ENCODE measurements around the gene NDUFS7. TPM values are rescaled to one million over a fixed set of nuclear protein-coding genes. Genes with fewer than 3 reads are reported as not detected.

NDUFS7 gene
- total RNA-seq, 1 experiment from 2014 or later, result 83.9 TPM

DNA sequence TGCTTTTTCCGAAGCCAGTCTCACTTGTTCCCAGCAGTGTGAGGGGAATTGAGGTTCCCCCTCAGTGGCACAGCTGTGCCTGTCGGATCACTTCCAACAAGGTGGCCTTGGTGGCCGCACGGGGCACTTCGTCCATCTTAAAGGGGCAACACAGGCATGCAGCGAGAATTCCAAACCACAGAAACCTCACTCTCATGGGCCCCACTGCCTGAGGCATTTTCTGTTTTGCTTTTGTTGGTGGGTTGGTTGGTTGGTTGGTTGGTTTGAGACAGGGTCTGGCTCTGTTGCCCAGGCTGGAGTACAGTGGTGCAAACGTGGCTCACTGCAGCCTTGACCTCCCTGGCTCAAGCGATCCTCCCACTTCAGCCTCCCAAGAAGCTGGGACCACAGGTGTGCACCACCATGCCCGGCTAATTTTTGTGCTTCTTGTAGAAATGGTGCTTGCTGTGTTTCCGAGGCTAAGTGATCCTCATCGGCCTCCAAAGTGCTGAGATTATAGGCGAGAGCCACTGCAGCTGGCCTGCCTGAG is 3.7 kb upstream of the NDUFS7 start:
- no peak overlapping the region for H3T11ph ChIP-seq (ENCODE audit: low read length)
- no peak overlapping the region for H3K4ac ChIP-seq (ENCODE audit: low read depth, low read length)
- H4K8ac ChIP-seq (replicated peaks; ENCODE audit: insufficient read length, low read depth, low read length), result no peak overlapping the region
- no peak overlapping the region for H4K91ac ChIP-seq (ENCODE audit: insufficient read length, low read depth, low read length)
- no peak overlapping the region for H2BK120ac ChIP-seq (ENCODE audit: low read depth, low read length, poor library complexity, severe bottlenecking)
- no peak for DNase-seq
- no peak overlapping the region; the same call in 1 of the 2 replicates for H3K14ac ChIP-seq (ENCODE audit: insufficient read depth, low read length)
- H3K18ac ChIP-seq (ENCODE audit: insufficient read length, low read depth, low read length), result no peak overlapping the region
- no peaks in the 10 kb centered on the region for H4K20me1 ChIP-seq (ENCODE audit: control insufficient read depth, insufficient read depth, insufficient read length)
- Mint-ChIP-seq H3K9me3 (peaks cover 3 to 5% of the 10 kb centered on the region in 2 experiments; a peak in 2 of 5 replicates), H3K36me3 (ENCODE audit: insufficient read depth in 1 of 3, low read depth in 3 of 3) (peaks cover 10 to 20% (median 11%) of the 10 kb centered on the region in 3 experiments), H3K27me3 (ENCODE audit: low read depth) (peaks cover 3% of the 10 kb centered on the region), H3K4me3 (no peak overlapping the region; a peak in 1 of 5 replicates), H3K27ac (no peak overlapping the region), H3K4me1 (peaks cover 13 to 20% of the 10 kb centered on the region in 2 experiments)
- no peak overlapping the region for H2BK15ac ChIP-seq (ENCODE audit: low read depth, low read length)
- peaks cover 3% of the 10 kb centered on the region; the same call in 1 of the 2 replicates for H3K79me2 ChIP-seq (ENCODE audit: insufficient read depth, low read length)
- TF ChIP-seq, protein P1, sequence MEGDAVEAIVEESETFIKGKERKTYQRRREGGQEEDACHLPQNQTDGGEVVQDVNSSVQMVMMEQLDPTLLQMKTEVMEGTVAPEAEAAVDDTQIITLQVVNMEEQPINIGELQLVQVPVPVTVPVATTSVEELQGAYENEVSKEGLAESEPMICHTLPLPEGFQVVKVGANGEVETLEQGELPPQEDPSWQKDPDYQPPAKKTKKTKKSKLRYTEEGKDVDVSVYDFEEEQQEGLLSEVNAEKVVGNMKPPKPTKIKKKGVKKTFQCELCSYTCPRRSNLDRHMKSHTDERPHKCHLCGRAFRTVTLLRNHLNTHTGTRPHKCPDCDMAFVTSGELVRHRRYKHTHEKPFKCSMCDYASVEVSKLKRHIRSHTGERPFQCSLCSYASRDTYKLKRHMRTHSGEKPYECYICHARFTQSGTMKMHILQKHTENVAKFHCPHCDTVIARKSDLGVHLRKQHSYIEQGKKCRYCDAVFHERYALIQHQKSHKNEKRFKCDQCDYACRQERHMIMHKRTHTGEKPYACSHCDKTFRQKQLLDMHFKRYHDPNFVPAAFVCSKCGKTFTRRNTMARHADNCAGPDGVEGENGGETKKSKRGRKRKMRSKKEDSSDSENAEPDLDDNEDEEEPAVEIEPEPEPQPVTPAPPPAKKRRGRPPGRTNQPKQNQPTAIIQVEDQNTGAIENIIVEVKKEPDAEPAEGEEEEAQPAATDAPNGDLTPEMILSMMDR (conservative IDR thresholded peaks at IDR 0.05), result no peak
- no peak overlapping the region for H3K56ac ChIP-seq (ENCODE audit: insufficient read length, low read depth, low read length)
- no peak overlapping the region for H2AFZ ChIP-seq (ENCODE audit: low read length)
- H3K23ac ChIP-seq (ENCODE audit: insufficient read length, low read depth, low read length), result no peak overlapping the region
- no CpG with 5 or more reads among the region's 12 CpGs for WGBS (ENCODE audit: extremely low coverage, insufficient read length, low lambda C conversion rate)
- no peaks in the 10 kb centered on the region for H3K9me3 ChIP-seq (ENCODE audit: control insufficient read depth, low read depth, low read length)
- peaks cover 6% of the 10 kb centered on the region for H3K23me2 ChIP-seq (ENCODE audit: insufficient read length, low read depth, low read length, poor library complexity, severe bottlenecking)
- no peaks in the 10 kb centered on the region for H3K27me3 ChIP-seq (ENCODE audit: insufficient read depth, low read length)
- no peak overlapping the region for H2BK20ac ChIP-seq (ENCODE audit: low read depth, low read length, poor library complexity, severe bottlenecking)
- H2BK5ac ChIP-seq (ENCODE audit: insufficient read length, low read length), result no peak overlapping the region
- H2BK12ac ChIP-seq (ENCODE audit: insufficient read length, low read depth, low read length), result no peak overlapping the region
- H3K9ac ChIP-seq (ENCODE audit: extremely low read depth, insufficient read length, low read length), result no peak overlapping the region
- H4K5ac ChIP-seq (ENCODE audit: insufficient read length, low read depth, low read length), result no peak overlapping the region
- no peaks in the 10 kb centered on the region for H3K4me1 ChIP-seq (ENCODE audit: insufficient read depth, low read length)
- H3K79me1 ChIP-seq (ENCODE audit: insufficient read depth, low read depth, low read length, poor library complexity, severe bottlenecking), result peaks cover 2% of the 10 kb centered on the region
- no peak overlapping the region for H3K27ac ChIP-seq (ENCODE audit: insufficient read length, low read depth, low read length)
- no peak overlapping the region for H2AK5ac ChIP-seq (ENCODE audit: insufficient read length, low read length)
- no peak overlapping the region for H3K4me2 ChIP-seq (ENCODE audit: insufficient read depth, insufficient read length, low read length)
